HepG2 (cell line): ENCODE measurements around the gene SMIM13. TPM values are rescaled to one million over a fixed set of nuclear protein-coding genes. Genes with fewer than 3 reads are reported as not detected.

Experiments
- ATAC-seq: fragments of 200-7000 bp; cut with Tn5 transposase; 3 replicates; pipeline ENCODE4 v1.9.1; 2020; ENCODE audit warnings: mild to moderate bottlenecking, moderate library complexity
- BruUV-seq: library from RNA; stranded (reverse); fragments of 400-500 nt; replicated peaks from 2 replicates; lab custom pipeline; 2021; lab: Mats Ljungman, UMichigan
- CTCF ChIA-PET: fragments of 300-600 bp; formaldehyde crosslinking; extraction: SDS; loops from one replicate; lab custom pipeline; 2021; ENCODE audit warnings: low total read pairs, inconsistent platforms, low intra/inter-chr PET ratio; lab: Yijun Ruan, JAX
- POLR2A ChIA-PET: fragments of 350-600 bp; sonication (Branson Sonifier 250); formaldehyde crosslinking; loops from one replicate; lab custom pipeline; 2020; ENCODE audit warnings: antibody characterized with exemption, inconsistent platforms; lab: Yijun Ruan, JAX
- DNase-seq: peaks from one replicate; pipeline ENCODE4 v3.0.0-alpha.2; 2015; ENCODE audit warnings: low spot score
- FAIRE-seq: peaks from 3 replicates; lab custom pipeline; 2011; peaks lifted over from hg19 to GRCh38; lab: Jason Lieb, UNC
- H2AFZ ChIP-seq: one replicate; pipeline ENCODE4 v1.6.1; 2011; ENCODE audit warnings: low read length, inconsistent platforms
- H3K27ac ChIP-seq: fragments of 300-600 bp; 3 replicates; pipeline ENCODE4 v1.8.0; 2011; ENCODE audit warnings: mixed run types, mild to moderate bottlenecking, mixed read lengths, low read length, inconsistent platforms; ENCODE audit not compliant: insufficient read depth; ENCODE audit errors: extremely low read length
- H3K27me3 ChIP-seq, 2 experiments: fragments of 200-600 bp in 1 of 2; 2 replicates in 1 of 2; 3 replicates in 1 of 2; pipeline versions ENCODE4 v1.6.0 to v1.8.0; 2011; ENCODE audit warnings: low read length in 2 of 2, mild to moderate bottlenecking in 2 of 2, moderate library complexity in 2 of 2, inconsistent platforms in 1 of 2; ENCODE audit not compliant: insufficient read depth in 2 of 2, control insufficient read depth in 1 of 2
- H3K36me3 ChIP-seq, 2 experiments: fragments of 200-600 bp in 1 of 2; replicated peaks in 1 of 2; 2 replicates in 1 of 2; 3 replicates in 1 of 2; pipeline versions ENCODE4 v1.5.1 to v1.8.0; 2011; ENCODE audit warnings: low read length in 2 of 2, inconsistent platforms in 1 of 2; ENCODE audit not compliant: insufficient read depth in 2 of 2, control insufficient read depth in 1 of 2
- H3K4me1 ChIP-seq: 2 replicates; pipeline ENCODE4 v1.5.1; 2012; ENCODE audit warnings: low read length, inconsistent platforms; ENCODE audit not compliant: insufficient read depth
- H3K4me2 ChIP-seq: 2 replicates; pipeline ENCODE4 v1.6.0; 2011; ENCODE audit warnings: low read depth, low read length, inconsistent platforms
- H3K4me3 ChIP-seq, 3 experiments: fragments of 200-600 bp in 1 of 3; sonication (generic), shearing (Covaris generic) in 1 of 3; replicated peaks in 1 of 3; 2 replicates each; pipeline ENCODE4 v1.5.1; 2011 to 2016; ENCODE audit warnings: low read length in 3 of 3, inconsistent platforms in 2 of 3, low read depth in 2 of 3, mild to moderate bottlenecking in 2 of 3, control low read depth in 1 of 3, mixed read lengths in 1 of 3; ENCODE audit not compliant: insufficient read depth in 1 of 3
- H3K79me2 ChIP-seq: one replicate; pipeline ENCODE4 v1.6.1; 2011; ENCODE audit warnings: low read length, inconsistent platforms; ENCODE audit not compliant: insufficient read depth
- H3K9ac ChIP-seq: 2 replicates; pipeline ENCODE4 v1.6.0; 2011; ENCODE audit warnings: mild to moderate bottlenecking, low read depth, low read length, inconsistent platforms; ENCODE audit not compliant: insufficient read depth
- H3K9me3 ChIP-seq: 2 replicates; pipeline ENCODE4 v1.5.1; 2012; ENCODE audit warnings: mild to moderate bottlenecking, low read length
- H4K20me1 ChIP-seq: 2 replicates; pipeline ENCODE4 v1.6.0; 2011; ENCODE audit warnings: inconsistent platforms, mild to moderate bottlenecking, low read length, moderate library complexity; ENCODE audit not compliant: insufficient read depth
- DPF2 ChIP-seq: sonication (generic); formaldehyde crosslinking; IDR thresholded peaks from 2 replicates; pipeline ENCODE4 v1.4.0; 2020; ENCODE audit warnings: mild to moderate bottlenecking, low read depth, missing genetic modification reagents, borderline replicate concordance
- FOXJ3 ChIP-seq: sonication (generic); formaldehyde crosslinking; IDR thresholded peaks from 2 replicates; pipeline ENCODE4 v1.4.0; 2020; ENCODE audit warnings: missing genetic modification reagents, mild to moderate bottlenecking, borderline replicate concordance
- HBP1 ChIP-seq: IDR thresholded peaks from 2 replicates; pipeline ENCODE4 v1.6.1; 2016; ENCODE audit warnings: low read depth, control low read depth
- KLF9 ChIP-seq: IDR thresholded peaks from 2 replicates; pipeline ENCODE4 v1.6.1; 2016; ENCODE audit warnings: low read depth
- NR3C1 ChIP-seq: sonication (generic); formaldehyde crosslinking; IDR thresholded peaks from 2 replicates; pipeline ENCODE4 v1.4.0; 2020; ENCODE audit warnings: missing genetic modification reagents
- PHF20 ChIP-seq: sonication (generic); formaldehyde crosslinking; IDR thresholded peaks from 2 replicates; pipeline ENCODE4 v1.5.0; 2020; ENCODE audit warnings: mild to moderate bottlenecking, missing genetic modification reagents
- SP2 ChIP-seq: sonication (generic); formaldehyde crosslinking; IDR thresholded peaks from 2 replicates; pipeline ENCODE4 v1.5.1; 2020; ENCODE audit warnings: mild to moderate bottlenecking, missing genetic modification reagents
- TBX3 ChIP-seq: fragments of 450-650 bp; IDR thresholded peaks from 2 replicates; pipeline ENCODE4 v1.6.1; 2017; ENCODE audit warnings: antibody characterized with exemption, mild to moderate bottlenecking, inconsistent platforms, borderline replicate concordance
- TEF ChIP-seq: sonication (generic); formaldehyde crosslinking; IDR thresholded peaks from 2 replicates; pipeline ENCODE4 v1.5.0; 2020; ENCODE audit warnings: missing genetic modification reagents
- XRCC5 ChIP-seq: fragments of 200-400 bp; formaldehyde crosslinking; optimal IDR thresholded peaks from 2 replicates; pipeline ENCODE3; 2017; ENCODE audit warnings: mild to moderate bottlenecking, low read length
- ZBTB21 ChIP-seq: sonication (generic); formaldehyde crosslinking; IDR thresholded peaks from 2 replicates; pipeline ENCODE4 v1.4.0; 2020; ENCODE audit warnings: missing genetic modification reagents
- ZNF615 ChIP-seq: sonication (generic); formaldehyde crosslinking; IDR thresholded peaks from 2 replicates; pipeline ENCODE4 v1.5.0; 2020; ENCODE audit warnings: mild to moderate bottlenecking, missing genetic modification reagents, borderline replicate concordance
- ZNF703 ChIP-seq: sonication (generic); formaldehyde crosslinking; IDR thresholded peaks from 2 replicates; pipeline ENCODE4 v1.5.1; 2020; ENCODE audit warnings: missing genetic modification reagents, mild to moderate bottlenecking, moderate library complexity, borderline replicate concordance
- ZNF766 ChIP-seq: sonication (generic); formaldehyde crosslinking; IDR thresholded peaks from 2 replicates; pipeline ENCODE4 v1.5.0; 2020; ENCODE audit warnings: missing genetic modification reagents, borderline replicate concordance
- WGBS: methylation state at CpG from one replicate; pipeline ENCODE4 v1.1.6; 2017; ENCODE audit warnings: low lambda C conversion rate; 5-methylcytosine and 5-hydroxymethylcytosine counted together
- in situ Hi-C: cut with HindIII; loops from 2 replicates; pipeline ENCODE4 v1.10.0; 2017; ENCODE audit warnings: low pct_unique_long_range_greater_than_20kb; ENCODE audit not compliant: extremely low pct_ligation_motif_present
- intact Hi-C: fragments of 100-400 bp; cut with micrococcal nuclease; formaldehyde crosslinking; loops from one replicate; pipeline ENCODE4 v1.10.0; 2022; ENCODE audit not compliant: unreplicated experiment
- polyA plus RNA-seq, 8 experiments: library from polyadenylated mRNA; depleted of rRNA in 3 of 8; stranded (reverse) in 7 of 8; unstranded in 1 of 8; fragments of >200 nt; fragmentation: Illumina TruSeq in 4 of 8; extraction: Trizol in 4 of 8; gene quantifications; 2 replicates each; pipeline versions ENCODE4 v1.2.1 to v1.2.3, GENCODE V29; 2011 to 2016; ENCODE audit warnings: low read depth in 4 of 8, missing spikeins in 1 of 8, mixed read lengths in 1 of 8; ENCODE audit not compliant: insufficient read depth in 1 of 8
- total RNA-seq, 5 experiments: library from RNA; depleted of rRNA; stranded (reverse); fragments of >200 nt; fragmentation: Illumina TruSeq; extraction: Trizol; gene quantifications; 2 replicates each; pipeline ENCODE4 v1.2.3, GENCODE V29; 2016; ENCODE audit warnings: low read depth in 1 of 5
- TF ChIP-seq, protein P1 (sequence below): sonication (generic); formaldehyde crosslinking; conservative IDR thresholded peaks from 2 replicates; pipeline ENCODE4 v1.8.1; 2023; ENCODE audit warnings: missing genetic modification reagents
- TF ChIP-seq, protein P2 (sequence below): IDR thresholded peaks from 2 replicates; pipeline ENCODE4 v1.6.1; 2018; ENCODE audit warnings: missing genetic modification reagents
- TF ChIP-seq, protein P3 (sequence below): sonication (generic); formaldehyde crosslinking; IDR thresholded peaks from 2 replicates; pipeline ENCODE4 v1.4.0; 2020; ENCODE audit warnings: missing genetic modification reagents
- TF ChIP-seq, protein P4 (sequence below): sonication (generic); formaldehyde crosslinking; IDR thresholded peaks from 2 replicates; pipeline ENCODE4 v1.5.0; 2020; ENCODE audit warnings: mild to moderate bottlenecking, low read depth, missing genetic modification reagents, borderline replicate concordance

The SMIM13 gene
- total and polyA plus RNA-seq, 2 of the 13 experiments (the other 11 are each of a cell fraction or from before 2014, with no cell fraction given) = 2.7 to 10.2 TPM

DNA sequence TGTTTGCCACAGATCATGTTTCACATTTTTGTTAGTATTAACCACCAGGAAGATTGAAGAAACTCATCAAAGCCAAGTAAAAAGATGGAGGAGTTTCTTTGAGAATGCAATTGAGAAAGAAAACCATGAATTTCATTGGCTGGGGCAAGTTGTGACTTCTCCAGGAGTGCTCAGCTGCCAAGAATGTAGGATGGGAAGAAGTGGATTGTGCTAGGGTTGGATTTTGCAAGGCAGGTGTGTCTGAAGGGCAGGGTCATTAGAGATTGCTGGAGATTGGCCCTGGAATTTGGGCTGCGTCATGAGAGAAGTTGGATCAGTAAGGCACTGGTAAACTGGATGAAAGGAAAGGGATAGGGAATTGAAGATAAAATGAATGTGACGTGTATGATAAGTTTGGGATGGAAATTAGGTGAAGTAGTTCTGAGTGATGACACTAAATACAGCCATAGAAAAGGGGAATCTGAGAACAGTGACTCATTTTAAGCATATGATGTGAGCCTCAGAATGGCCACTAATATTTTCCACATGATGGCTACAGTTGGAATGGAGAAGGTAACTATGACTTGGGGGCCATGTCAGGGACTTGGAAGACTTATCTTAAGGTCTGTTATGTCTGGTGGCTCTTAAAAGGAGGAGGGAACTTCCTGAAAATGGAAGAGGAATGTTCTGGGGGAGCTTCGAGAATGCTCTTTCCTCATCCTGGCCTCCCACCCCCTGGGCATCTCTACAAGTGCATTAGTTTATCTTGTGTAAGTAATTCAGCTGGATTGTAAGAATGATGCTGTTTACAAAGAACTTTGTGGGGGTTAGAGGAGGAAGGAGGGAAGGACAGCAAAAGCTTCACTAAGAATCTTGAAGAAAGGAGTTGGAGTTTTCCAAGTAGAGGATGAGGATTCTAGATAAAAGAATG lies 45.7 kb downstream of the SMIM13 start:
- 94% methylated on average over 3 of the region's 3 CpGs for WGBS
- Histone ChIP-seq H2AFZ (no peak overlapping the region), H3K4me3 (no peak overlapping the region), H3K9me3 (no peaks in the 10 kb centered on the region), H3K4me2 (no peak overlapping the region), H3K27me3 (no peaks in the 10 kb centered on the region), H3K4me1 (peaks cover 11% of the 10 kb centered on the region), H3K9ac (no peak overlapping the region), H3K27ac (no peak overlapping the region), H3K36me3 (peaks cover 6 to 17% of the 10 kb centered on the region in 2 experiments), H3K79me2 (no peaks in the 10 kb centered on the region), H4K20me1 (no peaks in the 10 kb centered on the region)
- FAIRE-seq = no peak
- ChIA-PET CTCF (no interaction called here), POLR2A (no interaction called here)
- intact Hi-C loops (no loop called here), in situ Hi-C loops (no loop called here)
- ATAC-seq = no peak
- no peak for DNase-seq
- BruUV-seq = no TSS peak
- TF ChIP-seq, protein P1, sequence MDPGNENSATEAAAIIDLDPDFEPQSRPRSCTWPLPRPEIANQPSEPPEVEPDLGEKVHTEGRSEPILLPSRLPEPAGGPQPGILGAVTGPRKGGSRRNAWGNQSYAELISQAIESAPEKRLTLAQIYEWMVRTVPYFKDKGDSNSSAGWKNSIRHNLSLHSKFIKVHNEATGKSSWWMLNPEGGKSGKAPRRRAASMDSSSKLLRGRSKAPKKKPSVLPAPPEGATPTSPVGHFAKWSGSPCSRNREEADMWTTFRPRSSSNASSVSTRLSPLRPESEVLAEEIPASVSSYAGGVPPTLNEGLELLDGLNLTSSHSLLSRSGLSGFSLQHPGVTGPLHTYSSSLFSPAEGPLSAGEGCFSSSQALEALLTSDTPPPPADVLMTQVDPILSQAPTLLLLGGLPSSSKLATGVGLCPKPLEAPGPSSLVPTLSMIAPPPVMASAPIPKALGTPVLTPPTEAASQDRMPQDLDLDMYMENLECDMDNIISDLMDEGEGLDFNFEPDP (CRISPR knock-in tag) = no peak
- TF ChIP-seq, protein P2, sequence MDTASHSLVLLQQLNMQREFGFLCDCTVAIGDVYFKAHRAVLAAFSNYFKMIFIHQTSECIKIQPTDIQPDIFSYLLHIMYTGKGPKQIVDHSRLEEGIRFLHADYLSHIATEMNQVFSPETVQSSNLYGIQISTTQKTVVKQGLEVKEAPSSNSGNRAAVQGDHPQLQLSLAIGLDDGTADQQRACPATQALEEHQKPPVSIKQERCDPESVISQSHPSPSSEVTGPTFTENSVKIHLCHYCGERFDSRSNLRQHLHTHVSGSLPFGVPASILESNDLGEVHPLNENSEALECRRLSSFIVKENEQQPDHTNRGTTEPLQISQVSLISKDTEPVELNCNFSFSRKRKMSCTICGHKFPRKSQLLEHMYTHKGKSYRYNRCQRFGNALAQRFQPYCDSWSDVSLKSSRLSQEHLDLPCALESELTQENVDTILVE = no peak
- no peak for TF ChIP-seq ZBTB21 (CRISPR knock-in tag)
- TF ChIP-seq ZNF766 (CRISPR knock-in tag) = no peak
- no peak for TF ChIP-seq PHF20 (CRISPR knock-in tag)
- TF ChIP-seq, protein P3, sequence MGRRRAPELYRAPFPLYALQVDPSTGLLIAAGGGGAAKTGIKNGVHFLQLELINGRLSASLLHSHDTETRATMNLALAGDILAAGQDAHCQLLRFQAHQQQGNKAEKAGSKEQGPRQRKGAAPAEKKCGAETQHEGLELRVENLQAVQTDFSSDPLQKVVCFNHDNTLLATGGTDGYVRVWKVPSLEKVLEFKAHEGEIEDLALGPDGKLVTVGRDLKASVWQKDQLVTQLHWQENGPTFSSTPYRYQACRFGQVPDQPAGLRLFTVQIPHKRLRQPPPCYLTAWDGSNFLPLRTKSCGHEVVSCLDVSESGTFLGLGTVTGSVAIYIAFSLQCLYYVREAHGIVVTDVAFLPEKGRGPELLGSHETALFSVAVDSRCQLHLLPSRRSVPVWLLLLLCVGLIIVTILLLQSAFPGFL (CRISPR knock-in tag) = no peak
- TF ChIP-seq SP2 (CRISPR knock-in tag) = no peak
- TF ChIP-seq, protein P4, sequence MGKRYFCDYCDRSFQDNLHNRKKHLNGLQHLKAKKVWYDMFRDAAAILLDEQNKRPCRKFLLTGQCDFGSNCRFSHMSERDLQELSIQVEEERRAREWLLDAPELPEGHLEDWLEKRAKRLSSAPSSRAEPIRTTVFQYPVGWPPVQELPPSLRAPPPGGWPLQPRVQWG (CRISPR knock-in tag) = no peak
- TF ChIP-seq NR3C1 (CRISPR knock-in tag) = no peak
- no peak for TF ChIP-seq TEF
- TF ChIP-seq KLF9 (CRISPR knock-in tag) = no peak
- no peak for TF ChIP-seq DPF2 (CRISPR knock-in tag)
- no peak for TF ChIP-seq ZNF615 (CRISPR knock-in tag)
- no peak for TF ChIP-seq FOXJ3
- no peak for TF ChIP-seq XRCC5
- no peak for TF ChIP-seq ZNF703
- TF ChIP-seq TBX3 = no peak
- TF ChIP-seq HBP1 (CRISPR knock-in tag) = no peak
